ENCODE data around the gene IL16.

DNA sequence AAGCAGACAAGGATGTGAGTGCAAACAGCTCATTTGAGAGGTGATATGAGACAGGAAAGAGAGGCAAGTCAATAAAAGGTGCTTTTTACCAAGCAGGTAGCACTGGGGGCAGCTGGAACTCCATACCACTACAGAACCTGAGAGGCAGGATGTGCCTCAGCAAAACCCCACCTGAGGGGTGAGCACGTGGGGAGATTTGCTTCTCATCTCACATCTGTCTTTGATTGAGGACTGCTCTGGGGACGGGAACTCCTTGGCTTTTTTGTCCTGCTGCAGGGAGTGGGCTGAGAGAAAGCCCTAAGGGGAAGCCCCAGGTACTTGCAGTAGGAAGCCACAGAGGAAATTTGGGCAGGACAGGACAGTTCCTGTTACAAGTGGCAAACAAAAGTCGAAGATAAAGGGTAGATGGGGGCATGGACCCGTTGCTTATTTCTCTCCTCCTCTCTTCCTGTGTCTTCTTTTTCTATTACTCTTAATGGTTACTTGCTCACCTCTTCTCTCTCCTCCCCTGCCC, 35.5 kb upstream of the IL16 start:
- TF ChIP-seq EZH2 (IDR thresholded peaks at IDR 0.05; ENCODE audit: low read length) (no peak), CTCF (optimal IDR thresholded peaks at IDR 0.05 in 1 of 3, IDR thresholded peaks at IDR 0.05 in 1 of 3, conservative IDR thresholded peaks at IDR 0.05 in 1 of 3; ENCODE audit: extremely low read depth in 1 of 3, insufficient read depth in 2 of 3, low read length in 3 of 3) (no peak)

Data from keratinocyte (primary cell).